T-helper 17 cell (primary cell): ENCODE measurements around the gene ARHGEF28. TPM values are rescaled to one million over a fixed set of nuclear protein-coding genes. Genes with fewer than 3 reads are reported as not detected.

Experiments used
- ATAC-seq: fragments of 150-1000 bp; cut with Tn5 transposase; 2 replicates; pipeline ENCODE4 v1.10.0; 2021; ENCODE audit warnings: mild to moderate bottlenecking, moderate library complexity
- DNase-seq, 3 donors: peaks; one replicate each; pipeline versions ENCODE4 v3.0.0 to v3.0.0-alpha.2; 2020 to 2021
- H3K9me3 ChIP-seq: one replicate; pipeline ENCODE4 v1.7.0; 2013; ENCODE audit warnings: low read length, mild to moderate bottlenecking; ENCODE audit not compliant: control insufficient read depth, poor library complexity, severe bottlenecking
- H3K27ac Mint-ChIP-seq: one replicate; pipeline ENCODE4 v1.8.0; 2022; ENCODE audit warnings: mild to moderate bottlenecking, moderate library complexity, mixed read lengths
- H3K27me3 Mint-ChIP-seq: one replicate; pipeline ENCODE4 v1.8.0; 2022; ENCODE audit warnings: mixed read lengths
- H3K36me3 Mint-ChIP-seq: one replicate; pipeline ENCODE4 v1.8.0; 2022; ENCODE audit warnings: low read depth, mixed read lengths
- H3K4me1 Mint-ChIP-seq: one replicate; pipeline ENCODE4 v1.8.0; 2022; ENCODE audit warnings: mild to moderate bottlenecking, mixed read lengths
- H3K4me3 Mint-ChIP-seq: one replicate; pipeline ENCODE4 v1.8.0; 2022; ENCODE audit warnings: mild to moderate bottlenecking, moderate library complexity, mixed read lengths
- total RNA-seq, 4 donors: library from RNA in 2 of 4; stranded (reverse) in 2 of 4; gene quantifications; one replicate each; pipeline ENCODE4 v1.2.3 and lab custom pipeline; 2022 to 2026

The ARHGEF28 gene
- total RNA-seq, 2 donors from 2014 or later = 0.05 to 0.16 TPM

DNA sequence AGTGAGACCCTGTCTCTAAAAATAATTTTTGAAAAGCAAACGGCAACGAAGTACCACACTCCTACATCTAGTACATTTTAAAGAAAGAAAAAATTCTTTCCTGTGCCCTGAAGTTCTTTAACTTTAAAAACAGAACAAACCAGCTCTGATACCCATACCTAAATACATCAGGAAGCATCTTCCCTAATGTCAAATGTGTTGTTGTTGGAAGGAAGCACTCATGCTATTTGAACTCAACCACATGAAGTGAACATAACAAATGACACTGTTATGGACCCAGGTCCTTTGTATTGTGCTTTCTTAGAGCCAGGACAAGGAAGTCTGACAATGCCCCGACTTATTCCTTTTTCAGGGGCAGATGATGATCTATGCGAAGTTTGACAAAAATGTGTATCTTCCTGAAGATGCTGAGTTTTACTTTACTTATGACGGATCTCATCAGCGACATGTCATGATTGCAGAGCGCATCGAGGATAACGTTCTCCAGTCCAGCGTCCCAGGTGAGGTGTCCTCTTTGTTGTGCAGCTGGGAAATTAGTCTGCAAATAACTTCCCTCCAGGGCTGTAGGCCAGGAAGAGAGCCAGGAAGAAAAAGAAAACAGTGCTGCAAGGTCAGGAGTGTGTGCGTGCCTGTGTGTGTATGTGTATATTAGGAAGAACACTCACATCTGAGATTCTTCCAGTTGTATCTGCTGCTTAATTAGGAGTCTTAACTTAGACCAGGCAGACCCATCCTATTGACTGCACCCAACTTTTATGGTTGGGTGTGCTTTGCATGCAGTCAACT lies 123.7 kb downstream of the ARHGEF28 start:
- H3K36me3 Mint-ChIP-seq = no peaks in the 10 kb centered on the region
- DNase-seq (no peak), ATAC-seq (no peak)
- no peaks in the 10 kb centered on the region for H3K9me3 ChIP-seq
- peaks cover 2% of the 10 kb centered on the region for H3K4me1 Mint-ChIP-seq
- H3K4me3 Mint-ChIP-seq = no peak overlapping the region
- H3K27me3 Mint-ChIP-seq = peaks cover 36% of the 10 kb centered on the region
- no peak overlapping the region for H3K27ac Mint-ChIP-seq

DNA sequence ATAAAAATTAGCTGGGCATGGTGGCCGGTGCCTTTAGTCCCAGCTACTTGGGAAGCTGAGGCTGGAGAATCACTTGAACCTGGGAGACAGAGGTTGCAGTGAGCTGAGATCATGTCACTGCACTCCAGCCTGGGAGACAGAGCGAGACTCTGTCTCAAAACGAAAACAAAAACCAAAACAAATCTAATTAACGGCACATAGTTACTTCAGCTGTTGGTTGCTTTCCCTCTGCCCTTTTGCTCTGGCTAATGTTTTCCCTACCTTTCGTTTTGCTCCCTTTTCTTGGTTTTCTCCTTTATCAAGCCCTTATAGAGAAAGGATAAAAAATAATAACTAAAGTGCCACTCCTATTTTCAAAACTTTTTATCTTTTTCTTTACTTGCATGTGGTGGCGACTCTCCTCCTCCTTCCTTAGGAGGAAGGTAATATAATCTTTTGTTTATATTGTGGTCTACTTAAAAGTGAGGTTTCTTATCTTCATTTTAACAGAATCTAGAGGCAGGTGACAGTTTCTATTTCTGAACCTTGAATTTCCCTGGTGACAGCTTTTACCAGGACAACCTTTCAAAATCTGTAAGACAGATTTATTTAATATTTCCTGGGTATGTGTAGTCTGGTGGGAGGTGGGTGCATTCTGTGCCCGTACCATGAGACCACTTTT lies 125.4 kb downstream of the ARHGEF28 start:
- Mint-ChIP-seq H3K27me3 (peaks cover 36% of the 10 kb centered on the region), H3K27ac (no peak overlapping the region), H3K36me3 (no peaks in the 10 kb centered on the region), H3K4me3 (no peak overlapping the region), H3K4me1 (peaks cover 2% of the 10 kb centered on the region)
- ATAC-seq (no peak), DNase-seq (no peak)
- H3K9me3 ChIP-seq = no peaks in the 10 kb centered on the region

DNA sequence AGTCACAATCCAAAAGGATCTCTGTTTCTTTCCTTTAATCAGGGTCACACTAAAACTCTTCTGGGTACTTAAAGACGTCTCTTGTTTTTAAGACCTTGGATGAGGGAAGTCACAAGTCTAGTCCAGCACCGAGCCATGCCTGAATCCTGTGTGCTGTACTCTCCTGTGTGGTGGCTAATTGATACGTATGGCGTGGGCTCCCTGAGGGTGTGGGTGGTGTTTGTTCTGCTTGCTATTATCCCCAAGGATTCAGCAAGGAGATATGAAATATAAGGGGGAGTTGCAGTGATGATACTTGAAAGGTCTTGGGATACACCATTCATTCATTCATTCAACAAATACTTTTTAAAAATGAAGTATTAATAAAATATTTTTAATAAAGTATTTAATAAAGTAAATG lies 128.3 kb downstream of the ARHGEF28 start:
- no peak for ATAC-seq
- no peaks in the 10 kb centered on the region for H3K36me3 Mint-ChIP-seq

DNA sequence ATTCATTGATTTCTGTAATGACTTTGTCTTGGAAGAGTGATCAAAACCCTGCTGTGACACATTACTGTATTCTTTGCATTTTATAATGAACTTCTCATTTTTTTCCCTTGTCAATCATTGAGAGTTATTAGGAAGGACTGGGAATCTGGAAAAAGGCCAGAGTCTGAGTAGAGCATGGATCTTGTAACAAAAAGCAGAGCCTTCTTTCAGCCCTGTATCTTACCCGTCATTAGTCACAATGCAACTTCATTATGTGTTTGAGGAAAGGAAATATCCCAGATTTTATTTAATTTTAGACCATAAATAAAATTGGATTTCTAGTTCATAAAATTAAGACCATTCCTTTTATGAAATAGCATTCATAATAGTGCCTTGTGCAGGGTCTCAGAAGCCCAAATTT lies 131.4 kb downstream of the ARHGEF28 start:
- no peaks in the 10 kb centered on the region for H3K9me3 ChIP-seq
- Mint-ChIP-seq H3K4me1 (peaks cover 2% of the 10 kb centered on the region), H3K36me3 (no peaks in the 10 kb centered on the region), H3K27me3 (peaks cover 16% of the 10 kb centered on the region), H3K27ac (no peak overlapping the region), H3K4me3 (no peak overlapping the region)
- no peak for ATAC-seq
- DNase-seq = no peak

More for the DNA sequence above, 128.3 kb downstream of the ARHGEF28 start:
- Mint-ChIP-seq H3K4me3 (no peak overlapping the region), H3K27me3 (peaks cover 36% of the 10 kb centered on the region), H3K4me1 (peaks cover 2% of the 10 kb centered on the region), H3K27ac (no peak overlapping the region)
- H3K9me3 ChIP-seq = no peaks in the 10 kb centered on the region
- DNase-seq = no peak

DNA sequence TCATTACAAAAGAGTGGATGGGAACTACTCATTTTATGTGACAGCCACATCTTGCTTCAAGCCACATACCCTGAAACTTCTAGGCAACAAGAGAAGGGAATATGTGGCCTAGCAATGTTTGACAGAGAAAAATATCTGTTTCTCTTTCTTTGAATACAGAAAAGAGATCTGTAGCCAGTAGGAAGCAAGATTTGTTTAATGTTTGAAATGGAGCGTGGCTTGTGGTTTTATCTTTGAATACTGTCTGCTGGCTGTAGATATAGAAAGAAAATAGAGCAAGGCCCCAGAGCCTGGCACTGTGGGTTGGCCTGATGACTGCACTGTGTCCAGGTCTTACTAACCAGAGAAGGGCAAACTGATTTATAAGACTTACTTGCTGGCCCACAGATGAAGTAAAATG lies 133.8 kb downstream of the ARHGEF28 start:
- Mint-ChIP-seq H3K4me3 (no peak overlapping the region), H3K4me1 (no peaks in the 10 kb centered on the region), H3K27me3 (peaks cover 12% of the 10 kb centered on the region), H3K36me3 (no peaks in the 10 kb centered on the region), H3K27ac (no peak overlapping the region)
- ATAC-seq = no peak
- DNase-seq = no peak
- no peaks in the 10 kb centered on the region for H3K9me3 ChIP-seq

DNA sequence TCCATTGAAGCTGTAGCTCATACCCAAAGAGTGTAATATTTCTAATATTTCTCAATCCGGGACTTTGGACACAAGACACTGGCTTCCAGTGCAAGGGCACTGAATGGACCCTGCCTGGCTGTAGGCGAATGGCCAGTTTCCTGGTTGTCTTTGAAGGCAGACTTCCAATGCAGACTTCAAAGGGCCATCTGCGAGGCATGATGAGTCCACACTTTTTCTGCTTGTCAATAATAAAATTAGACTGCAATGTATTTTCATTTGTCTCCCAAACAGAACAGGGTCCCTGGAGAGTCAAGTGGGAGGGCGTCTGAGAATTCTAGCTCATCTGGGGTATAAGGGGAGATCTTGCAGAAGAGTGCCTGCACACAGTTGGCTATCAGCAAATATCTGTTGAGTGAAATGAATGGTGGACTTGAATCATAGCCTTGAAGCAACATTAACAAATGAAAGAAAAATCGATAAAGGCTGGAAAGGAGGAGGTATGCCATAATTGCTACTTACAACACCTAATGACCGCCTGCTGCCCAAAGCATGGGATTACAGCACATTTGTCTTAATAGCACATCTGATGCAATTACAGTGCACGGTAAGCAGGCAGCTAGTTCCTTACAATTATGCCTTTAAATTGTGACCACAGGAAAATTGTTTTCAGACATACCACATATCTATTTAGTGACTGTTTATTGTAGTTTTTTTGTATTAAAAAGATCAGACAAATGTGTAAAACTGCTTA lies 137.5 kb downstream of the ARHGEF28 start:
- Mint-ChIP-seq H3K27ac (no peak overlapping the region), H3K27me3 (peaks cover 12% of the 10 kb centered on the region), H3K36me3 (no peaks in the 10 kb centered on the region), H3K4me1 (no peaks in the 10 kb centered on the region), H3K4me3 (no peak overlapping the region)
- no peak for ATAC-seq
- no peaks in the 10 kb centered on the region for H3K9me3 ChIP-seq
- no peak for DNase-seq

DNA sequence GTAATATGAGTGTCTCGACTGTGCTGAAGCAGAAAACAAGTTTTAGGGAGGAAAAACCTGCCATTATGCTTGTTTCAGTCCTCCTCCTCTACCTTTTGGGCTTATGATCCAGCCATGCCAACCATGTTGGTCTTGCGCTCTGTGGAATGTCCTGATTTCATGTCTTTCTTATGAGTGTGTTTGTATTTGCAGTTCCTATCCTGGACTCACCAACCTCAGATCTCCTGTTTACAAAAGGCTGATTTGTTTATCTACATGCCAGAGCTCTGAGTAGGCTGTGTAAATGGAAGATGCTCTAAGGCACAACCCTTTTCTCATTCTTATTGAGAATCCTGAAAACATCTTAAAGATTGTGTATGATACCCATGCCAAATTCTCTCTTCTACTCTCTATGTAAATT lies 138.6 kb downstream of the ARHGEF28 start:
- no peak overlapping the region for H3K4me3 Mint-ChIP-seq
- no peaks in the 10 kb centered on the region for H3K9me3 ChIP-seq
- H3K36me3 Mint-ChIP-seq = no peaks in the 10 kb centered on the region
- DNase-seq = no peak
- H3K27me3 Mint-ChIP-seq = peaks cover 12% of the 10 kb centered on the region
- H3K4me1 Mint-ChIP-seq = no peaks in the 10 kb centered on the region
- no peak overlapping the region for H3K27ac Mint-ChIP-seq
- ATAC-seq = no peak

DNA sequence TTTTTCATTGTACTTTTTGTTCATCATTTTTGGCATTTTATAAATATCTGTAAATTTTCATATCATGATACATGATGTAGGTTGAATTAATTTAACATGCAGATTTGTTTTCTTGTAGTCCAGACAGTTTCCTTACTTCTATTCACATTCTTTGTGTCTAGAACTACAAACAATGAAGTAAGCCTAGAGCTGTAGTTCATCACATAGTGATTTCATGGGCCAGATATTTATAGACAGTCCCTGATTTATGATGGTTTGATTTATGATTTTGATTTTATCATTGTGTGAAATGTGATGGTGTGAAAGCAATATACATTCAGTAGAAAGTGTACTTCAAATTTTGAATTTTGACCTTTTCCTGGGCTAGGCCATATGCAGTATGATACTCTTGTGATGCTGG lies 139.0 kb downstream of the ARHGEF28 start:
- Mint-ChIP-seq H3K4me1 (no peaks in the 10 kb centered on the region), H3K36me3 (no peaks in the 10 kb centered on the region), H3K27ac (no peak overlapping the region), H3K4me3 (no peak overlapping the region), H3K27me3 (peaks cover 12% of the 10 kb centered on the region)
- no peaks in the 10 kb centered on the region for H3K9me3 ChIP-seq
- DNase-seq = no peak
- no peak for ATAC-seq

DNA sequence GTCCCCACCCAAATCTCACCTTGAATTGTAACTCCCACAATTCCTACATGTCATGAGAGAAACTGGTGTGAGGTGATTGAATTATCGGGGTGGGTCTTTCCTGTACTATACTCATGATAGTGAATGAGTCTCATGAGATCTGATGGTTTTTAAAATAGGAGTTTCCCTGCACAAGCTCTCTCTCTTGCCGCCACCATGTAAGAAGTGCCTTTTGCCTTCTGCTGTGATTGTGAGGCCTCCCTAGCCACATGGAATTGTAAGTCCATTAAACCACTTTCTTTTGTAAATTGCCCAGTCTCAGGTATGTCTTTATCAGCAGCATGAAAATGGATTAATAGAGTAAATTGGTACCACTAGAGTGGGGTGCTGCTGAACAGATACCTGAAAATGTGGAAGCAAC lies 140.9 kb downstream of the ARHGEF28 start:
- ATAC-seq (no peak), DNase-seq (no peak)
- H3K9me3 ChIP-seq = no peaks in the 10 kb centered on the region
- Mint-ChIP-seq H3K27me3 (peaks cover 19% of the 10 kb centered on the region), H3K4me3 (no peak overlapping the region), H3K27ac (no peak overlapping the region), H3K36me3 (no peaks in the 10 kb centered on the region), H3K4me1 (no peaks in the 10 kb centered on the region)

DNA sequence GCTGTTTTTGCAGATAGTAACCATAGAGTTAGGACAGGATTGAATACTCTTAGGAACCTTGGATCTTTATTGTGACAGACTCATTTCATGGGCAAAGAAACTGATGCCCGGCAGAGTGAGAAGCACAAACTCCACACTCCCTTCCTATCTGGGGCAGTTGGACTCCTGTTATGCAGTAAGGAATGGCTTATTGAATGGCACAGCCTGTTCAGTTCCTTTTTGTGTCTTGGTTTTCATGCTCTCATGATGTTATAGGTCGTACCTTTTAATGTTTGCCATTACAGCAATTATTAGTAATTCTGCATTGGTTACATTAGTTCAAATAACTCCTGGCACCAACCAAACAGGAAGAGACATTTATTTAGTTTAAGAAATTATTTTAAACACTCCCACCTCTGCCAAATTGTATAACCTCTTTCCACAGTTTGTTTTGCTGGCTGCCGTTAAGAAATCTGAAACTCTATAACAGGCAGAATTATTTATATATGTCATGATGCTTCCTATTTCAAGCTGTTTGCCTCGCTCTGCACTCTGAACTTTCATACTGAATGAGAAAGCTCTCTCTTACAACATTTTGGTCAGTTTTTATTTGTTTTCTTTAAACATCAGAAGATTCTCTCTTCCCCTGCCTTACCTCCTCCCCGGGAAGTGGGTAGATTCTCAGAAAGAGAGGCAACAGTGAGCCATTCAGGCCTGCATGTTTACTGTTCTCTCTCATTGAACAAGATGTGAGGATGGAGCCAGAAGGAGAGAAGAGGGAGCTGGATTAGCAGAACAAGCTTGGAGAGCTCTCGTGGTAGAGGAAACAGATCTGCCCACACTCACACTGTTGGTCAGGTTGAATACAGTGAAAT lies 144.4 kb downstream of the ARHGEF28 start:
- no peaks in the 10 kb centered on the region for H3K9me3 ChIP-seq
- Mint-ChIP-seq H3K27me3 (peaks cover 14% of the 10 kb centered on the region), H3K4me1 (no peaks in the 10 kb centered on the region), H3K36me3 (no peaks in the 10 kb centered on the region), H3K4me3 (no peak overlapping the region), H3K27ac (no peak overlapping the region)
- DNase-seq (no peak), ATAC-seq (no peak)

DNA sequence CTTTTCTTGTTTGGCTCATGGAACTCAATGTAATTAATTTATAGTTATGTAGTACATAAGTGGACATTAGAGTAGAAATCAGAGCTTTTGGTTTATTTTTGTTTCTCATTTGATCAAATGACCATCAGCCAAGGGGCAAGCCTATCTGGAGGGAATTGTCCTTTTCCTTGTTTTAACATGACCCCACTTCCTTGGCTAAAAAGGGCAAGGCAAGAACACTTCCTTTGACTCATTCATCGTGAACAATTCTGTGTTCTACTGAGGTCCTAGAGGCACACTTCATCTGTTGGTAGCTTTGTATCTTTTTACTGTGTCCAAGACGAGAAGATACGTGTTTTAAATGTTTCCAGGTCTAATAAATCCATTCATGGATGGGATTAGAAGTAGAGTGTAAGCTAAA lies 148.9 kb downstream of the ARHGEF28 start:
- Mint-ChIP-seq H3K4me3 (no peak overlapping the region), H3K27ac (no peak overlapping the region), H3K4me1 (no peaks in the 10 kb centered on the region), H3K27me3 (peaks cover 21% of the 10 kb centered on the region), H3K36me3 (no peaks in the 10 kb centered on the region)
- DNase-seq = no peak
- H3K9me3 ChIP-seq = no peaks in the 10 kb centered on the region
- no peak for ATAC-seq

DNA sequence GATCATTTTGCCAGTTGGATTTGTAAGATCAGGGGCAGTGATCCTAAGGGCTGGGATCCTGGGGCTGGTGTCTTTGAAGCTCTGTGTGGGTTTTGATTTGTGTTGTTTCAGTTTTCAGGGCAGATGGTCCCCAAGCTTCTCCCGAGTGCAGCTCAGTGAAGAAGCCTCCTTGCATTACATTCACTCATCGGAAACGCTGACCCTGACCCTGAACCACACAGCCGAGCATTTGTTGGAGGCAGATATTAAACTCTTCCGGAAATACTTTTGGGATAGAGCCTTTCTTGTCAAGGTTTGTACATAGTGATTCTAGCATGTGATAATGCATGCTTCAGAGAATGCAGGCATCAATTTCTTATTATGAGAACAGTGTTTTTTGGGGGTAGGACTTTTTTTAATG lies 150.4 kb downstream of the ARHGEF28 start:
- Mint-ChIP-seq H3K4me1 (no peaks in the 10 kb centered on the region), H3K36me3 (no peaks in the 10 kb centered on the region), H3K27ac (no peak overlapping the region), H3K4me3 (no peak overlapping the region), H3K27me3 (peaks cover 26% of the 10 kb centered on the region)
- ATAC-seq (no peak), DNase-seq (no peak)
- H3K9me3 ChIP-seq = no peaks in the 10 kb centered on the region

DNA sequence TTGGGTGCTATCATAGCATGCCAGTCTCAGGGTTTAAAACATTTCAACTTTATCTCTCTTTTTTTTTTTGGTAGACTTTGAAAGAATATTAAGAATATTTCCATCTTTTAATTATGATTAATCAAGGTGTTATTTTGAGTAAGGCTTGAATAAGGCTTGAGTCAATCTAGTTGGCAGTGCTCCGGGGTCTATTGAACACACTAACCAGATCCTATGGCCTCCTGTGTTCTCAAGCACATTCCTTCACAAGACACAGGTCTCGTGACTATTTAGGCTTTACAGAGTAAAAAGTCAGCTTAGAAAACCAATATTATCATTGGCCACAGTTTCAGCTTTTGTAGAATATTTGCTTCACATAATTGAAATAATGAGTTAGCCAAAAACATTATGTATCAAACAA lies 151.2 kb downstream of the ARHGEF28 start:
- no peaks in the 10 kb centered on the region for H3K4me1 Mint-ChIP-seq
- DNase-seq = no peak
- peaks cover 26% of the 10 kb centered on the region for H3K27me3 Mint-ChIP-seq
- H3K9me3 ChIP-seq = no peaks in the 10 kb centered on the region
- H3K36me3 Mint-ChIP-seq = no peaks in the 10 kb centered on the region
- ATAC-seq = no peak
- H3K27ac Mint-ChIP-seq = no peak overlapping the region
- H3K4me3 Mint-ChIP-seq = no peak overlapping the region
